Suprapubic skin (tissue), 4 donors: Measurements from ENCODE around the gene KIR3DL1. TPM values are rescaled to one million over a fixed set of nuclear protein-coding genes. Genes with fewer than 3 reads are reported as not detected.

ENCODE experiments used
- DNase-seq, 2 donors: peaks; one replicate each; pipeline ENCODE4 v3.0.0-alpha.2; 2019; ENCODE audit warnings: low spot score in 2 of 2
- H3K27ac ChIP-seq: fragments of 200-600 bp; sonication (generic); one replicate; pipeline ENCODE4 v1.5.1; 2019
- H3K27me3 ChIP-seq: fragments of 200-600 bp; sonication (generic); one replicate; pipeline ENCODE4 v1.5.1; 2019
- H3K36me3 ChIP-seq: fragments of 200-600 bp; sonication (generic); one replicate; pipeline ENCODE4 v1.5.1; 2019
- H3K4me1 ChIP-seq: fragments of 200-600 bp; sonication (generic); one replicate; pipeline ENCODE4 v1.5.1; 2019
- H3K4me3 ChIP-seq: fragments of 200-600 bp; sonication (generic); one replicate; pipeline ENCODE4 v1.5.1; 2019; ENCODE audit warnings: mild to moderate bottlenecking
- H3K9me3 ChIP-seq: fragments of 200-600 bp; sonication (generic); one replicate; pipeline ENCODE4 v1.5.1; 2019
- CTCF ChIP-seq, 2 donors: fragments of 200-600 bp in 1 of 2; fragments of 450-650 bp in 1 of 2; sonication (generic) in 1 of 2; IDR thresholded peaks; one replicate each; pipeline ENCODE4 v1.5.1; 2016 to 2019; ENCODE audit warnings: antibody characterized with exemption in 2 of 2, mild to moderate bottlenecking in 1 of 2, moderate library complexity in 1 of 2
- EP300 ChIP-seq: sonication (generic); formaldehyde crosslinking; IDR thresholded peaks from one replicate; pipeline ENCODE4 v1.6.1; 2017; ENCODE audit warnings: antibody characterized with exemption
- POLR2A ChIP-seq, 2 donors: fragments of 450-650 bp; IDR thresholded peaks; one replicate each; pipeline ENCODE4 v1.6.1; 2017; ENCODE audit warnings: antibody characterized with exemption in 2 of 2, mild to moderate bottlenecking in 2 of 2, moderate library complexity in 2 of 2
- POLR2AphosphoS5 ChIP-seq, 3 donors: sonication (generic); formaldehyde crosslinking; IDR thresholded peaks; one replicate each; pipeline ENCODE4 v1.6.1; 2017; ENCODE audit warnings: antibody characterized with exemption in 3 of 3
- WGBS: methylation state at CpG from one replicate; pipeline ENCODE4 v1.1.5; 2018; 5-methylcytosine and 5-hydroxymethylcytosine counted together
- total RNA-seq, 4 donors: library from RNA; depleted of rRNA; stranded (reverse); fragments of >200 nt; gene quantifications; one replicate each; pipeline ENCODE4 v1.1.0, GENCODE V29; 2016

KIR3DL1 gene
- total RNA-seq, 4 donors from 2014 or later: not detected

GRCh38 chr19:54790711-54791110, 25.6 kb upstream of the KIR3DL1 start:
- H3K36me3 ChIP-seq: no peaks in the 10 kb centered on the region
- no peaks in the 10 kb centered on the region for H3K9me3 ChIP-seq
- WGBS: 83% methylated on average over 4 of the region's 5 CpGs
- no peaks in the 10 kb centered on the region for H3K27me3 ChIP-seq
- H3K27ac ChIP-seq: no peak overlapping the region
- no peak for DNase-seq
- H3K4me1 ChIP-seq: no peaks in the 10 kb centered on the region
- no peak overlapping the region for H3K4me3 ChIP-seq
- TF ChIP-seq EP300: no peak
- TF ChIP-seq POLR2A (IDR thresholded peaks at IDR 0.05): no peak
- TF ChIP-seq POLR2AphosphoS5 (IDR thresholded peaks at IDR 0.05): no peak
- TF ChIP-seq CTCF (IDR thresholded peaks at IDR 0.05): no peak

- WGBS: 89% methylated on average over 6 of the region's 6 CpGs
- H3K9me3 ChIP-seq: no peaks in the 10 kb centered on the region
- H3K27ac ChIP-seq: no peak overlapping the region
- no peak overlapping the region for H3K4me3 ChIP-seq
- no peaks in the 10 kb centered on the region for H3K36me3 ChIP-seq
- no peak for TF ChIP-seq POLR2A (IDR thresholded peaks at IDR 0.05)
- no peak for TF ChIP-seq POLR2AphosphoS5 (IDR thresholded peaks at IDR 0.05)
- TF ChIP-seq EP300: no peak
- no peak for TF ChIP-seq CTCF (IDR thresholded peaks at IDR 0.05)
- DNase-seq: no peak
- H3K4me1 ChIP-seq: no peaks in the 10 kb centered on the region
- H3K27me3 ChIP-seq: no peaks in the 10 kb centered on the region
Observed at GRCh38 chr19:54791476-54791875, 24.8 kb upstream of the KIR3DL1 start.

- H3K27ac ChIP-seq: no peak overlapping the region
- 47% methylated on average over 8 of the region's 8 CpGs for WGBS
- H3K9me3 ChIP-seq: no peaks in the 10 kb centered on the region
- H3K36me3 ChIP-seq: no peaks in the 10 kb centered on the region
- peak overlapping the region; percentile 24 for H3K4me3 ChIP-seq
- no peak for TF ChIP-seq EP300
- TF ChIP-seq POLR2A (IDR thresholded peaks at IDR 0.05): no peak
- TF ChIP-seq CTCF (IDR thresholded peaks at IDR 0.05): no peak
- no peak for TF ChIP-seq POLR2AphosphoS5 (IDR thresholded peaks at IDR 0.05)
- no peaks in the 10 kb centered on the region for H3K27me3 ChIP-seq
- DNase-seq: no peak
- no peaks in the 10 kb centered on the region for H3K4me1 ChIP-seq
Observed at GRCh38 chr19:54792814-54793213, 23.5 kb upstream of the KIR3DL1 start.

DNA sequence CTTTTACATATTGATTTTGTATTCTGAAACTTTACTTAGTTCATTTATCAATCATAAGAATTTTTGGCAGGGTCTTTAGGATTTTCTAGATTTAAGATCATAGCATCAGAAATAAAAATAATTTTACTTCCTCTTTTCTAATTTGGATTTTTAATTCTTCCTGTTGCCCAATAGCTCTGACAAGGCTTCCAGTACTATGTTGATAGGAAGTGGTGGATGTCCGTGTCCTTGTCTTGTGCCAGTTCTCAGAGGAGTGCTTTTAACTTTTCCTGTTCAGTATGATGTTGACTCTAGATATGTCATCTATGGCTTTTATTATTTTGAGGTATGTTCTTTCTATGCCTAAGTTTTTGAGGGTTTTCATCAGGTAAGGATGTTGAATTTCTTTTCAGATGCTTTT, 20.5 kb upstream of the KIR3DL1 start:
- H3K27me3 ChIP-seq: no peaks in the 10 kb centered on the region
- 66% methylated on average over 1 of the region's 1 CpG for WGBS
- H3K4me3 ChIP-seq: no peak overlapping the region
- no peak for TF ChIP-seq CTCF (IDR thresholded peaks at IDR 0.05)
- no peak for TF ChIP-seq EP300
- no peak for TF ChIP-seq POLR2AphosphoS5 (IDR thresholded peaks at IDR 0.05)
- no peak for TF ChIP-seq POLR2A (IDR thresholded peaks at IDR 0.05)
- DNase-seq: no peak
- no peaks in the 10 kb centered on the region for H3K36me3 ChIP-seq
- H3K4me1 ChIP-seq: no peaks in the 10 kb centered on the region
- no peak overlapping the region for H3K27ac ChIP-seq
- no peaks in the 10 kb centered on the region for H3K9me3 ChIP-seq

DNA sequence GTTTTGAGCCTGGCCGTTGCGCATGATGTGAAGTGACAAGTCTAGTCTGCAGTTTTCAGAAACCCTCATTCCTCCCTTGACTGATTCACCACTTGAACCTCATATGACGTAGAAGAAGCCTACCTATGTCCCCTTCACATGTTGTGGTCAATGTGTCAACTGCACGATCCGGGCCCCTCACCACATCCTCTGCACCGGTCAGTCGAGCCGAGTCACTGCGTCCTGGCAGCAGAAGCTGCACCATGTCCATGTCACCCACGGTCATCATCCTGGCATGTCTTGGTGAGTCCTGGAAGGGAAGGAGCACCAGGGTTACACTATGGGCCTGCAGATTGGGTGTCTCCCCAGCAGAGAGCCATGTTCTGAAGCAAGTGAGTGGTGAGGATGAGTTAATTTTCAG, 12.9 kb upstream of the KIR3DL1 start, which contains the start of gene KIR2DL4:
TSS of gene KIR2DL4 (plus strand) at position 201 of the 400 bp plus-strand sequence. CDS start at position 243, 42 bp downstream.
- Histone ChIP-seq H3K36me3 (no peaks in the 10 kb centered on the region), H3K9me3 (no peaks in the 10 kb centered on the region), H3K27me3 (no peaks in the 10 kb centered on the region), H3K4me3 (no peak within 1 kb of the TSS), H3K27ac (no peak within 1 kb of the TSS), H3K4me1 (no peaks in the 10 kb centered on the region)
- TF ChIP-seq POLR2A (IDR thresholded peaks at IDR 0.05) (no peak), POLR2AphosphoS5 (IDR thresholded peaks at IDR 0.05) (no peak), EP300 (no peak), CTCF (IDR thresholded peaks at IDR 0.05) (no peak)
- no peak for DNase-seq
- WGBS: 85% methylated on average over 10 of the region's 10 CpGs
